ENCODE results near the gene ALMS1. TPM values are rescaled to one million over a fixed set of nuclear protein-coding genes. Genes with fewer than 3 reads are reported as not detected.

The ALMS1 gene
- total and polyA plus RNA-seq, 9 of the 15 experiments (the other 6 are each of a cell fraction or from before 2014, with no cell fraction given), result 1.4 to 26.3 (median 13.6) TPM

Other genes starting within 250 kb of the ALMS1 start
- not detected in 2 replicates for gene NOTO, start 183.3 kb upstream of the ALMS1 start, total RNA-seq (2014; rRNA removed)
- not detected in 2 replicates for gene NOTO, start 183.3 kb upstream of the ALMS1 start, total RNA-seq (2014; rRNA removed; fragmentation: Illumina TruSeq; extraction: Trizol)
- gene NOTO, start 183.3 kb upstream of the ALMS1 start, total RNA-seq (2015; rRNA removed; fragmentation: Illumina TruSeq; extraction: Trizol), result not detected in 2 replicates
- gene NOTO, start 183.3 kb upstream of the ALMS1 start, total RNA-seq (2021), result not detected in 2 replicates
- not detected in 2 replicates for gene NOTO, start 183.3 kb upstream of the ALMS1 start, polyA plus RNA-seq (2011; rRNA removed)
- not detected in 2 replicates for gene NOTO, start 183.3 kb upstream of the ALMS1 start, polyA plus RNA-seq (2014; fragmentation: Illumina TruSeq; extraction: Trizol)
- gene NOTO, start 183.3 kb upstream of the ALMS1 start, polyA plus RNA-seq (2014; fragmentation: Nextera tagmentation; extraction: Ambion mirVana), result not detected
- not detected in 2 replicates for gene NOTO, start 183.3 kb upstream of the ALMS1 start, polyA plus RNA-seq (2014; rRNA removed)
- 32.0 and 39.5 TPM in 2 replicates for gene SMYD5, start 171.6 kb upstream of the ALMS1 start, total RNA-seq (2014; rRNA removed)
- gene SMYD5, start 171.6 kb upstream of the ALMS1 start, total RNA-seq (2014; rRNA removed; fragmentation: Illumina TruSeq; extraction: Trizol), result 27.8 and 30.7 TPM in 2 replicates
- 34.7 and 37.2 TPM in 2 replicates for gene SMYD5, start 171.6 kb upstream of the ALMS1 start, total RNA-seq (2015; rRNA removed; fragmentation: Illumina TruSeq; extraction: Trizol)
- gene SMYD5, start 171.6 kb upstream of the ALMS1 start, total RNA-seq (2021), result 43.4 and 44.4 TPM in 2 replicates
- 32.8 and 46.7 TPM in 2 replicates for gene SMYD5, start 171.6 kb upstream of the ALMS1 start, polyA plus RNA-seq (2011; rRNA removed)
- 49.9 and 56.8 TPM in 2 replicates for gene SMYD5, start 171.6 kb upstream of the ALMS1 start, polyA plus RNA-seq (2014; fragmentation: Illumina TruSeq; extraction: Trizol)
- 10 to 100 TPM; 11.4 to 20.8 TPM for gene SMYD5, start 171.6 kb upstream of the ALMS1 start, polyA plus RNA-seq (2014; fragmentation: Nextera tagmentation; extraction: Ambion mirVana)
- gene SMYD5, start 171.6 kb upstream of the ALMS1 start, polyA plus RNA-seq (2014; rRNA removed), result 31.7 and 51.6 TPM in 2 replicates
- gene PRADC1, start 152.6 kb upstream of the ALMS1 start, total RNA-seq (2014; rRNA removed), result 43.1 and 47.4 TPM in 2 replicates
- gene PRADC1, start 152.6 kb upstream of the ALMS1 start, total RNA-seq (2014; rRNA removed; fragmentation: Illumina TruSeq; extraction: Trizol), result 26.1 and 32.9 TPM in 2 replicates
- 33.8 and 33.9 TPM in 2 replicates for gene PRADC1, start 152.6 kb upstream of the ALMS1 start, total RNA-seq (2015; rRNA removed; fragmentation: Illumina TruSeq; extraction: Trizol)
- 36.3 and 41.2 TPM in 2 replicates for gene PRADC1, start 152.6 kb upstream of the ALMS1 start, total RNA-seq (2021)
- gene PRADC1, start 152.6 kb upstream of the ALMS1 start, polyA plus RNA-seq (2011; rRNA removed), result 23.3 and 34.2 TPM in 2 replicates
- gene PRADC1, start 152.6 kb upstream of the ALMS1 start, polyA plus RNA-seq (2014; fragmentation: Illumina TruSeq; extraction: Trizol), result 36.1 and 38.5 TPM in 2 replicates
- 10 to 100 TPM in 1 of 2 experiments, 1 to 10 TPM in 1; 7.3 to 10.7 TPM for gene PRADC1, start 152.6 kb upstream of the ALMS1 start, polyA plus RNA-seq (2014; fragmentation: Nextera tagmentation; extraction: Ambion mirVana)
- 40.9 and 43.1 TPM in 2 replicates for gene PRADC1, start 152.6 kb upstream of the ALMS1 start, polyA plus RNA-seq (2014; rRNA removed)
- 638 and 695 TPM in 2 replicates for gene CCT7, start 151.5 kb upstream of the ALMS1 start, total RNA-seq (2014; rRNA removed)
- gene CCT7, start 151.5 kb upstream of the ALMS1 start, total RNA-seq (2014; rRNA removed; fragmentation: Illumina TruSeq; extraction: Trizol), result 579 and 592 TPM in 2 replicates
- gene CCT7, start 151.5 kb upstream of the ALMS1 start, total RNA-seq (2015; rRNA removed; fragmentation: Illumina TruSeq; extraction: Trizol), result 599 and 679 TPM in 2 replicates
- gene CCT7, start 151.5 kb upstream of the ALMS1 start, total RNA-seq (2021), result 647 and 659 TPM in 2 replicates
- 366 and 847 TPM in 2 replicates for gene CCT7, start 151.5 kb upstream of the ALMS1 start, polyA plus RNA-seq (2011; rRNA removed)
- 833 and 856 TPM in 2 replicates for gene CCT7, start 151.5 kb upstream of the ALMS1 start, polyA plus RNA-seq (2014; fragmentation: Illumina TruSeq; extraction: Trizol)
- gene CCT7, start 151.5 kb upstream of the ALMS1 start, polyA plus RNA-seq (2014; fragmentation: Nextera tagmentation; extraction: Ambion mirVana), result 100 to 1,000 TPM; 326 to 587 TPM
- gene CCT7, start 151.5 kb upstream of the ALMS1 start, polyA plus RNA-seq (2014; rRNA removed), result 625 and 697 TPM in 2 replicates
- 3.5 and 4.8 TPM in 2 replicates for gene FBXO41, start 101.4 kb upstream of the ALMS1 start, total RNA-seq (2014; rRNA removed)
- 1.5 and 1.9 TPM in 2 replicates for gene FBXO41, start 101.4 kb upstream of the ALMS1 start, total RNA-seq (2014; rRNA removed; fragmentation: Illumina TruSeq; extraction: Trizol)
- 1.4 and 1.9 TPM in 2 replicates for gene FBXO41, start 101.4 kb upstream of the ALMS1 start, total RNA-seq (2015; rRNA removed; fragmentation: Illumina TruSeq; extraction: Trizol)
- gene FBXO41, start 101.4 kb upstream of the ALMS1 start, total RNA-seq (2021), result 7.7 and 8.2 TPM in 2 replicates
- gene FBXO41, start 101.4 kb upstream of the ALMS1 start, polyA plus RNA-seq (2011; rRNA removed), result 5.5 and 6.1 TPM in 2 replicates
- 4.1 and 4.4 TPM in 2 replicates for gene FBXO41, start 101.4 kb upstream of the ALMS1 start, polyA plus RNA-seq (2014; fragmentation: Illumina TruSeq; extraction: Trizol)
- gene FBXO41, start 101.4 kb upstream of the ALMS1 start, polyA plus RNA-seq (2014; fragmentation: Nextera tagmentation; extraction: Ambion mirVana), result under 1 TPM; 0.21 to 0.36 TPM
- gene FBXO41, start 101.4 kb upstream of the ALMS1 start, polyA plus RNA-seq (2014; rRNA removed), result 6.8 and 7.1 TPM in 2 replicates
- not detected in 2 replicates for gene EGR4, start 92.3 kb upstream of the ALMS1 start, total RNA-seq (2014; rRNA removed)
- gene EGR4, start 92.3 kb upstream of the ALMS1 start, total RNA-seq (2014; rRNA removed; fragmentation: Illumina TruSeq; extraction: Trizol), result not detected in 2 replicates
- gene EGR4, start 92.3 kb upstream of the ALMS1 start, total RNA-seq (2015; rRNA removed; fragmentation: Illumina TruSeq; extraction: Trizol), result not detected in 2 replicates
- gene EGR4, start 92.3 kb upstream of the ALMS1 start, total RNA-seq (2021), result not detected in 2 replicates
- gene EGR4, start 92.3 kb upstream of the ALMS1 start, polyA plus RNA-seq (2011; rRNA removed), result not detected in 2 replicates
- not detected in 2 replicates for gene EGR4, start 92.3 kb upstream of the ALMS1 start, polyA plus RNA-seq (2014; fragmentation: Illumina TruSeq; extraction: Trizol)
- gene EGR4, start 92.3 kb upstream of the ALMS1 start, polyA plus RNA-seq (2014; fragmentation: Nextera tagmentation; extraction: Ambion mirVana), result not detected
- not detected in 2 replicates for gene EGR4, start 92.3 kb upstream of the ALMS1 start, polyA plus RNA-seq (2014; rRNA removed)

Data from K562 (cell line).